GM19468 (cell line): ENCODE results near the gene LPCAT1.
"Not testable (repeated sequence)": the region's sequence is repeated elsewhere in the genome, so short reads cannot be mapped to it uniquely, and the experiment has no call there.

Experiments used
- ATAC-seq: cut with Tn5 transposase; IDR thresholded peaks from one replicate; pipeline ENCODE4 v1.9.1; 2021; ENCODE audit warnings: mild to moderate bottlenecking, moderate library complexity, moderate number of reproducible peaks; ENCODE audit not compliant: unreplicated experiment; ENCODE audit errors: extremely low read depth

Gene LPCAT1

DNA sequence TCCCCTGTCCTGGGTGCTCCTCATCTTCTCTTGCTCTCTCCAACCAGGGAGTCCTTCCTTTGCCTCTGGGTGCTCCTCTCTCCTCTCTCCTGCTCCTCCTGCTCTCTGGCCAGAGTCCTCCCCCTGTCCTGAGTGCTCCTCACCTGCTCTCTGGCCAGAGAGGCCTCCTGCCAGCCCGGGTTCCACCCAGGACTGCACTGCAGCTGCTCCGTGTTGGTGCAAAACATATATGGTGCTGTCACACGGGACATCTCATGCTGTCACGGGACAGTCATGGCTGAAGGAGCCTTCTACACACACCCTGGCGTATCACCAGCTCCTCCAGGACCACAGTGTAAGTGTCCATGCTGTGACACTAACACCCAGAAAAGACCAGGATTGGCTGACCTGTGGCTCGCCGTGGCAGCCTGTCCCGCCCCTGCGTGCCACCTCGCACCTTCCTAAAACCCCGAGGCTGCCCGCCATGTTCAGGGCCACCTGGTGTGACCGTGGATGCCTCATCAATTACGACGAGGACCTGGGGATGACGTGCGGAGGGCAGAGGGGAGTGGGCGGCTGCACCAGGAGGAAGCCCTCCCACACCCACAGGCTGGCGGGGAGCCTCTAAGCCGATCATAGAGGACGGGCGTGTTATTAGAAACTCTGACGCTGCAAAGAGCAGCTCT, 50.7 kb downstream of the LPCAT1 start:
- ATAC-seq, result no peak

DNA sequence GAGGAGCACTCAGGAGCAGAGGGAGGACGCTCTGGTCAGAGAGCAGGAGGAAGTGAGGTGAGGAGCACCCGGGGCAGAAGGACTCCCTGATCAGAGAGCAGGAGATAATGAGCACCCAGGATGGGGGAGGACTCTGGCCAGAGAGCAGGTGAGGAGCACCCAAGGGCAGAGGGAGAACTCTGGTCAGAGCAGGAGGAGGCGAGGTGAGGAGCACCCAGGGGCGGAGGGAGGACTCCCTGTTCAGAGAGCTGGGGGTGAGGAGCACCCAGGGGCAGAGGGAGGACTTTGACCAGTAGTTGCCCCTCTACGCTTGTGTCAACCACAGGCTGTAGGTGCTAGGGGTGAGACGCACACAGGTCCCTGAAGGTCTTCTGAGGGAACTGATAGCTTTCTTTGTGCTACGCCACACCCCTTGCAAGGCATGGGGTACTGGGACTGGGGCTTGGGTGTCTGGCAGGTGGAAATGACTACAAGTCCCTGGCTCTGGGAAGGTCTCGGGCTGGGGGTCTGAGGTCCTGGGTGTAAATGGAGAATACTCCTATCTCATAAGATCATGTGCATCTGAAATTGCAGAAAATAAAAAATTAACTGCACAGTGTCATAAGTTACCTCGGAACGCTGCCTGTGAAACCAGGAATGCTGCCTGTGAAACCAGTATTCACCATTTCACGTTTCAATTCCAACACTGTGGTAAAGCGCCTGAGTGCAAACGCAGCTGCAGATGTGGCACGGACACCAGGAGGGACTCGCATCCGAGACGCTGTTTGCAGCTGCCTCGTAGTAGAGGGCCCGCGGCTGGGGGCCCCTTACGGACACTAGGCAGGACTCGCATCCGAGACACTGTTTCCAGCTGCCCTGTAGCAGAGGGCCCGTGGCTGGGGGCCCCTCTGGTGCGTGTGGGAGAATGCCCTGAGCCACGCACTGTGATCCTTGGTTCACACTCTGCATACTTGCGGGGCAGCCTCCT, 51.5 kb downstream of the LPCAT1 start:
- no peak for ATAC-seq

DNA sequence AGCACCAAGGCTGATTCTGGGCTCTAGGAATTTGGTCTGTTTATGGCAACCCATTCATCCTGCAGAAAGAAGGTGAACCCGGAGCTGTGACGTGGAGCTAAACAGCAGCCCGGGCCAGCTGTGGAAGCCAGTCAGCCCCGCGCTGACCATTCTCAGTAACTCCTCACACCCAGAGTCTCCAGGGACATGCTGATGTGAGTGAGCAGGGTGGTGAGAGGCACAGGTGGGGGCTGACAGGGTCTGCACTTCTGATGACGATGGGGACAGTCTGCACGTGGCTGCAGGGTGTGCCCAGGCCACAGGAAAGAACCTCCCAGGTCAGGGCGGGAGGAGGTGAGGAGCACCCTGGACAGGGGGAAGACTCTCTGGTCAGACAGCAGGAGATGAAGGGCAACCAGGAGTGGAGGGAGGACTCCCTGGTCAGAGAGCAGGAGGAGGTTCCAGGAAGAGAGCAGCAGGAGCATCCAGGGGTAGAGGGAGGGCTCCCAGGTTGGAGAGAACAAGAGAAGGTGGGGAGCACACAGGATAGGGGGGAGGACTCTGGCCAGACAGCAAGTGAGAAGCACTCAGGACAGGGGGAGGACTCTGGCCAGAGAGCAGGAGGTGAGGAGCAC, 52.4 kb downstream of the LPCAT1 start:
- no peak for ATAC-seq

DNA sequence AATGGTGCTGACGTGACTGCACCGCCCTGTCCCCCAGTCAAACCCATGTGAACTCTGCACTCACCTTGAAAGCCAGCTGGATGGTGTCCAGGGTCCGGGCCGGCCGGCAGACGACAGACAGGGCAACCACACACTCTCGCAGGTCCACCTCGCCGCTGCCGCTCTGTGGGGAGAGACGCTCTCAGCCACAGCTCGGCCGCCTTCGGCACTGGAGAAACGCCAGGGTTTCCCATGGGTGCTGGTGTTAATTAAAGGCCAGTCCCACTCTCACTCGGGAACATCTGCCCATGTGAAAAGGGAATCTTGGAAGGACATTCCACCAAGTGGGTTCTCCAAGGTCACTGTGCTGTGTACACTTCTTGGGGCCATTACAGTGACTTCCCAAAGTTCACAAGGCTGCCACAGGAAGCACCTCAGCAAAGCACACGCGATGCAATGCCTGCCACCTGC, 53.0 kb downstream of the LPCAT1 start:
- no peak for ATAC-seq

DNA sequence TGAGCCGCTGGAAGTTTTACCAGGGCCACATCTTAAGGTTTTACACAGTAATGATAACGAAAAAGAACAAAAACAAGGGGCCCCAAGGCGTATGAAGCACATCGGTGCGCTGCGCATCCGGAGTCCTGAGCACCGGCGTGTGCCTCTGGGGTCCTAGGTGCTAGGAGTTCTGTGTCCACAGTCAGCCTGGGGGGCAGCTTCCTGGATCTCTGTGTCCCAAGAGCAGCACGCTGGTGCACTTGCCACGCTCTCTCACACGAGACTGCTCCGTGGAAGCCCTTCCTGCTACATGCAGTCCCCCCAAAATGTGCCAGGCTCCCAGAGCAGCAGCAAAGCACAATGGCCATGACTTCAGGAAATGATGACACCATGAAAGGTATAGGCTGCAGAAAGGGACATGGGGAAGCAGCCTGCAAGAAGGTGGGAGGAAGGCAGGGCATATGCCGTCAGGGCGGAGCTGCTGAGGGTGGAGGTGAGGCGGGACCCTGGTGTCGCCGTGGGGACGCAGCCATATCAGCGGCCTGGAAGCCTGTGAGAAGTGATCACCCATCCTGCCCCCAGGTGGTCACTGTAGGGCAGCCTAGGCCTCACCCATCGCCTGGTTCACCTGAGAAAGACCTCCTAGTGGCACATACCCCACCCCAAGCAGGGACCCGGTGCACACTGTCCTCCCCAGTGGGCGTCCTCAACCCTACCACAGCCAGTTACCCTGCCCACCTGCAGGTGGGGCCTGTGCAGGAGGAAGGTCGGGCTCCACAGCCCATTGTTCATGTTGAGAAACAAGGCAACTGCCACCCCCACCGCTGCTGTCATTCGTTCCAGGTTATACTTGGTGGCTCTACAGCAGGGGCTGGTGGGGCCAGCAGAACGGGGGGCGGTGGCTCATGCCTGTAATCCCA, 54.9 kb downstream of the LPCAT1 start:
- ATAC-seq, result no peak

DNA sequence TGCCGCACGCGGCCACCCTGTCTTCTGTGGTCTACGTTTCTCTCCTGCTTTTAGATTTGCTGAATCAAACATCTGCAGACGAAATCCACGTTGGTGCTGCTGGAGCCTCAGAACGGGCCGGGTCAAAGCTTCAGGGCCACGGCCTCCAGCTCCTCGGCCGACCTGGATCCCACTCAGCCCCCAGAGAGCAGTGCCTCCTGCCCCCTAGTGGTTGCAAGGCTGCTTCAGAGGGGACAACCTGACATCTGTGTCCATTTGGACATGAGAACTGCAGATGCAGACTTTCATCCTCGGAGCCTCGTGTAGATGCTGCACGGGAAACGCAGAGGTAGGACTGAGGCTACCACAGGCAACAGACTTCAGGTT, 55.5 kb downstream of the LPCAT1 start:
- no peak for ATAC-seq

DNA sequence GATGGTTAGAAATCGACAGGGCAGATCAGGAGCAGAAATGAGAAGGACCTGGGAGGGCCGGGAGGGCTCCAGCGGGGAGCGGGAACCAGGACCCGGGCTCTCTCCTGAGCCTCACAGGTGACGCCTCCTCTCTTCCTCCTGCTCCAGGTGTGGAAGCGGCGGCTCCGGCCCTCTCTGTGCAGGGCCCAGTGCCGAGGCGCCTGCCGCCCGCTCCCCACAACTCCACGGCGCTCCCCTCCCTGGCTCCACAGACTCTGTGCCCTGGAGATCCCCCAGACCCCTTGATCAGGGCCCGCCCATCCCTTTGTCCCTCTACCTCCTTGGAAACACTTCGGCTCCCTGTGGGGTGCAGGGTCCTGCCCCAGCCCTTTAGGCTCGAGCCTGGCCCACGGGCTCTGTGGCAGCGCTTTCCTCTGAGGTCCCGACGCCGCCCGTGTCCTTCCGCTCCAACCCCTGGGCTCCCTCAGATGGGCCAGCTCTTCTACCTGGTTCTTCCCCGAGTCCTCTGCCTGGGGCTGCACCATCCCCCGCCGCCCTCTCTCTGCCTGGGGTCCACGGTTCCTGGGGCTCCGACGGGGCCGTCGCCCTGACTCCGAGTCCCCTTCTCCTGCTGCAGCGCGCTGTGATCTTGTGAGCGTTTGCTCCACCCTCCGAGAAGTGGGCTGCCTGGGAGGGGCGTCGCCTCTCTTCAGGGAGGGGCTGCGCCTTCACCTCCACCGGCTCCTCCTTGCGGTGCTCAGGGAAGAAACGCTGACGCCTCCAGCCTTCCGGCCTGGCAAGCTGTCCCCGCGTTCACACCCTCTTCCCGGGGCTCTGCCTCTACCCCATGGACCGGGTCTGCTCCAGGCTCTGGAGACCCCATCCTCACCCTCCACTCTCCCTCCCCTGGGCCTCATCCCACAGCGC, 56.2 kb downstream of the LPCAT1 start:
- no peak for ATAC-seq

DNA sequence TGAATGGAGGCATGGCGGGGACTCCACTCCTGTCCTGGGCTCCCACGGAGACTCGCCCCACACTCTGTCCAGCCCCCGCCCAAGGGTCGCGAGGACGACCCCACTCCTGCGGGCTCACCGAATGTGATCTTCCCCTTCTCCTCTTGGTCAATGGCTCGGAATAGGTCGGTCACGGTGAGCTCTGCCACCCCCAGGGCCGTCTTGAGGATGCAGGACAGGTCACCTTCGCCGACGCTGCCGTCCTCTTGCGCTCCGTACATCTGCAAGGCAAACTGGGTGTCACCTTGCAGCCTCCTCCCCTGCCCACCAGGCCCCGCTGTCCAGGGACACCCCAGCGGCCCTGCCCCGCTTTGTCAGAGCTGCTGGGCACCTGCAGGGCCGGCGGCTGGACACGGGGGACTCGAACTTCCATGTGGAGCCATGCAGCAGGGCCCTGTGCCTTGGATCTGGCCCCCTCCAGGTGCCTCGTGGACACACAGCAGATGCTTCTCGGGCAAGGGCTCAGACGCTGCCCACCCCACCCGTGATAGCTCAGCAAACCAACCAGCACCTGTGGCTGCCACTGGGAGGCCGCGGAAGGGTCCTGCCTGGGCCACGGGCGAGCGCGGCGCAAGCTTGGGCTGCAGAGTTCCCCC, 57.0 kb downstream of the LPCAT1 start:
- no peak for ATAC-seq

DNA sequence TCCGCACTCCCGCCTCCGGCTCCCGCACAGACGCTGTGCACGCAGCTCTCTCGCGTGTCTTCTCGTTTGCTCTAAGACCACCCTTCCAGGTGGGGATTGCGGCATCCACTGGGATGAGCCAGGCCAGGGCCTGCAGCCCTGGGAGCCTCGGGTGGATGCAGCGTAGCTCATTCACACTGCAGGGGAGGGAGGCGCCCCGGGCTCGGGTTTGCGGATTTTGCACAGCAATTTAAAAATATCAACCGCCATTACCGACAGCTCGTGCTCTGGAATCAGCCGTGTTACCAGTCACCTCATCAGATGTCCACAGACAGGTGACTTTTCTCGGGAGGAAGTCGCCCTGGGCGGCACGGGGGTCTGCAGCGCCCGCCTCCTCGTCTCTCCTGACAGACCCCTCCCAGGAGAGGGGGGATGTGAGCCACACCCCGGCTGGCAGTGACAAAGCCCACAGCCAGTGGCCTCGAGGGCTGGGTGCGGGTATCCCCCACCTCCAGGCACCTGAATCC, 57.7 kb downstream of the LPCAT1 start:
- ATAC-seq, result no peak

DNA sequence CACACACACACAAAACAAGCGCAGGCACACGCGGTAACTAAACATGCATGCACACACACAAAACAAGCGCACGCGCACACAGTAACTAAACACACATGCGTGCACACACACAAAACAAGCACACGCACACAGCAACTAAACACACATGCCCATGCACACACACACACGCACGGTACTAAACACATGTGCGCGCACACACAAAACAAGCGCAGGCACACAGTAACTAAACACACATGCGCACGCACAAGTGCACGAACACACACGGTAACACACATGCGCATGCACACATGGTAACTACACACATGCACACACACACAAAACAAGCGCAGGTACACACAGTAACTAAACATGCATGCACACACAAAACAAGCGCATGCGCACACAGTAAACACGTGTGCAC, 58.6 kb downstream of the LPCAT1 start:
- no peak for ATAC-seq

DNA sequence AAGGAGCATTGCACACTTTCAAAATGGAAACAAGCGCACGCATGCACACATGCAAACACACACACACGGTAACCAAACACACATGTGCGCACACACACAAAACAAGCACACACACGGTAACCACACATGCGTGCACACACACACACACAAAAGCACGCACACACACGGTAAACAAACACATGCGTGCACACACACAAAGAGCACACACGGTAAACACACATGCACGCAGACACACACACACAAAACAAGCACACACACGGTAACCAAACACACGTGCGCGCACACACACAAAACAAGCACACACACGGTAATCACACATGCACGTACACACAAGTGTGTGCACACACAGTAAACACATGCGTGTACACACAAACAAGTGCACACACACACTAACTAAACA, 59.2 kb downstream of the LPCAT1 start:
- no peak for ATAC-seq

DNA sequence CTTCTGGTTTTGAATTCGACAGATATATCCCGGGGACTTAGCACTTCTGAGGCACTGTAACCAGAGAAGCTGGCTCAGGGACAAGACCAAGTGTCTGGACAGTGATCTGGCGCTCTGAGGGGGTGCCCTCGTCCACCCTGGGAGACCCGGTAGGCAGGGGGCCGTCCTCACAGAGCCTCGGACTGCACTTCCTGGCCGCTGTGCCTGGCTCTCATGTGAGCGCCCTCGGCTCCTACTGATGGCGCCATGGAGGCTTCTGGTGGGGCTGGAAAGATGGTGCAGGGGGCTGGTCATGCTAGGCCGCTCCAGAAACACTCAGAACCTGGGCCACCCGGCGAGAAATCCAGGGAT, 59.7 kb downstream of the LPCAT1 start:
- ATAC-seq, result no peak

DNA sequence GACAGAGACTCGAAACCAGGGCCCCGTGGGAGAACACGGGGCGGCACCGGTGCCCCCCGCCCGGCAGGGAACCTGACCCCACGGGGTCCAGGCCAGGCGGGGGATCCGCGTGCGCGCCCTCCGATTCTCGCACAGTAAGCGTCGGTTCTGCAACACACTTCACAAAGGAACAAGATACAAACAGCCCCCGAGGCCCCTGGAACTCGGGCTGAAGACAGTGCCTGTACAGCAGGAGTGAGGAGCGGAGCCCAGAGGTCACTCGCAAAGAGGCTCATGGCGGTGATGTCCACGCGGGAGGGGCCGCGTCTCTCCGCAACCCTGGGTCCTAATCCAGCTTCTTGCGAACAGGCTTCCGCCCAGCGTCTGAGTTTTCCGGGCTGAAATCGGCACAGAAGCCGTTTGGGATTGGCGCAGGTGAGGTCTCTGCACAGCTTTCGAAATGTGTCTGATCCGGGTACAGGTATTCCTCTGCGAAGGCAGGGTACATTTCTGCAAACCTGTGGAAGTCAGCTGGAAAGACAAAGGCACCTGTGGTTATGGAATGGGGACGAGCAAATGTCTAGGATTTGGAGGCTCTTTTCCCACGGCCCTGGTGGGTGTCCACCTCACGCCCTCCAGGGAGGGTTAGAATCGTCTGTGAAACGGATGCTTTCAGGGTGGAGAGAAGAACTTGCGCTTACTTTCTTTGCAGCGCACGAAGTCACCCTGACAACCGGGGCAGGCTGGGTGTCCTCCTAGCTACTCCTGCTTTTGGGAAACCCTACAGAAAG, 60.2 kb downstream of the LPCAT1 start:
- ATAC-seq, result no peak

DNA sequence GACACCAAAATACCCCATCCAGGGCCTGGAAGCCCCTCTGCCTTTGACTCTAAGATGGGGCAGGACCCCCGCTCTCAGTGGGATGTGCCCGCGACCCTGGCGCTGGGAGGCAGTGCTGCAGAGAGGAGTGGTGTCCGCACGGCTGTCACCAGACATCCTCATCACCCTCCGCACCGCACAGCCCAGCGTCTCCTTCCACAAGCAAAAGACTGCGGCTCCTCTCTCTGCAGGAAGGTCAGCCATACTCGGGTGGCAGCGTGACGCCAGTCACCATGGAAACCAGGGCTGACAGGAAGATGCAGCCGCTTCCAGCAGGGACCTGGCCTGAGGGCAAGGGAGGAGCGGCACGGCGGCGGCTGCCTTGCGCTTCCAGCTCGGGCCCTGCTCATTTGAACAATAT, 61.4 kb downstream of the LPCAT1 start:
- ATAC-seq, result no peak

DNA sequence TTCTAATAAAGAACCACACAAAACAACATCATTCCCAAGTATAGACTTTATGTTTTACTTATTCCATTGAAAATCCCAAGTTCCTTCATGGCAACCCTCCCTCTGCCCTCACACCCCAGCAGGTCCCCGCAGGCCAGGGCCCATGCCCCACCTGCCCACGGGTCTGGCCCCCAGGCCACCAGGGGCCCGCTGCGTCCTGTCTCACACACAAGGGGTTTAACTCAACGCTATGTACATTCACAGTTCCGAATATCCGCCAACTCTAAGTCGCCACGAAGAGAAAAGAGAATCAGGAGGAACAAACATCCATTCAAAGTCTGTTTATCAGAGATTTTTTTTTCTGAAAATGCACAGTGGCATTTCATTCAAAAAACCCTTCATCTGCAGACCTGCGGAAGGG, 62.4 kb downstream of the LPCAT1 start:
- ATAC-seq, result no peak

DNA sequence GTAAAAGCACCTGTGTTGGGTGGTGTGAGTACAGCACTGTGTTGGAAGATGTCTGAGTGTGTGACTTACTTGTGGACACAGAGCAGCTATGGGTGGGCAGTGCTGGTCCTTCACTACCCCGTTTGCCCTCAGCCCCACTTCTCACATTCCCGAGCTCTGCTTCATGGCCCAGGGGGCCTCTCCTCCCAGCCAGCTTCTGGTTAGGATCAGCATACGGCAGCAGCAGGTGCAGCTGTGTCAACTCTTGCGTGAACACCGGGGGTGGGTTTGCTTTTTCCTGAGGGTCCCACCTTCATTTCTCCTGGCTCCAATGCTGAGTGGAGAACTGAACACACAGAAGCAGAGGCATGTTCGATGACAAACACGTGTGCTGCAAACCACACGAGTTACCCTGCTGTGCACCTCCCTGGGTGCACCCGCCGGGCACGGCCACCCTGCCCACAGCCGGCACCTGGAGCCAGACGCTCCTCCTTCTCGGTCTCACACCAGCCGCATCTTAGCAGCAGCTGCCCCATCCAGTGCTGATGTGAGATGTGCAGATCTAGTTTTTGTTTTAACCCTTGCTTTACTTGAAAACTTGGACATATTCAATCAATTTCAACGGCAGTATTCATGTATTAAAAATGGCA, 63.6 kb downstream of the LPCAT1 start:
- ATAC-seq, result no peak

DNA sequence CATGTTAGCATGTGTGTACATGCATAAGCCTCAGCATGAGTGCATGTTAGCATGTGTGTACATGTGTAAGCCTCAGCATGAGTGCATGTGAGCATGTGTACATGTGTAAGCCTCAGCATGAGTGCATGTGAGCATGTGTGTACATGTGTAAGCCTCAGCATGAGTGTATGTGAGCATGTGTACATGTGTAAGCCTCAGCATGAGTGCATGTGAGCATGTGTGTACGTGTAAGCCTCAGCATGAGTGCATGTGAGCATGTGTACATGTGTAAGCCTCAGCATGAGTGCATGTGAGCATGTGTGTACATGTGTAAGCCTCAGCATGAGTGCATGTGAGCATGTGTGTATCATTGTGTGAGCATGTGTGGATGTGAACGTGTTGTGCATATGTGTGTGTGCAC, 64.3 kb downstream of the LPCAT1 start:
- not testable (repeated sequence) for ATAC-seq
